Cerebellar nuclear complex (tissue), 1 donor: Measurements from ENCODE around the gene AOAH.
"Not testable (repeated sequence)": the region's sequence is repeated elsewhere in the genome, so short reads cannot be mapped to it uniquely, and the experiment has no call there.

Source experiments
- DNase-seq, 2 experiments: peaks; one replicate each; lab custom pipeline; 2025; lab: John Stamatoyannopoulos, UW

The AOAH gene

GRCh38 chr7:36466001-36466400 lies 258.3 kb downstream of the AOAH start:
- DNase-seq, result not testable (repeated sequence)

DNA sequence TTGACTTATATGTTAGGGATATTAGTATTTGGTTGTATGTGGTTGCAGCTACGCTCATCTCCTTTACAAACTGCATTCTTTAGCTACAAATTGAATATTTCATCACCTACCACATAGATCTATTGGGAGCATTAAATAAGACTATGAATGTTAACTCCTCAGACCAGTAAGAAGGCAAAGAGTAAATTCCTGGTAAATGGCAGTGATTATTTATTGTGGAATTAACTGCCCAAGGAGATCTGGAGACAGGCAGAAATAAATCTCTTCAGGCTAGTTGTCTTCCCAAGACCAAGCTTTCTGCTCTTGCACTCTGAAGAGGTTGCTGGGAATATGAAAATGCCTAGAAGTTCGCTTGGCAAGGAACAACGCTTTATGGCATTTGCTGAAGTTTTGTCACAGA lies 260.0 kb downstream of the AOAH start:
- no peak for DNase-seq
